Dermis microvascular lymphatic vessel endothelial cell (primary cell): ENCODE data around the gene MORN2. TPM values are rescaled to one million over a fixed set of nuclear protein-coding genes. Genes with fewer than 3 reads are reported as not detected.

ENCODE experiments used
- DNase-seq, 2 donors: peaks; one replicate each; pipeline versions ENCODE4 v3.0.0 to v3.0.0-alpha.2; 2010; ENCODE audit warnings: low read depth in 2 of 2
- total RNA-seq: library from RNA; depleted of rRNA; stranded (reverse); fragments of >200 nt; gene quantifications from 2 replicates; pipeline ENCODE4 v1.2.1, GENCODE V29; 2014

Gene MORN2
- total RNA-seq, 1 donor from 2014 or later, result 9.6 TPM

DNA sequence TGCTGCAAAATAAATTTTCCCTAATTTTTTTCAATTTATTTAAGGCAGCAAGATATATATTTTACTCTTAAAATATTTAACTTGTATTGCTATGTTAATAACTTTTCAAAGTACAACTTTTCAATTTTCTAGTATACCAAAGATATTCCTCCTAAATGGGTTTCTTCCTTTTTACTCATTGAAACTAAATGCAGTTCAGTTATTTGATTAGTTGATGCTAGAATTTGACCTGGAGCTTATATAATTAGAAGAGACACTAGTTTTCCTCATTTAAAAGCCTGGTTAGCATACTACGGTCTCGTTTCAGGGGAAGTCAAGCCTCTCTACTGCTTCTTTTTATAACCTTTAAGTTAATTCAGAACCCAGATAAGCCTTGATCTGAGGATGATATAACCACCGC lies 13.8 kb downstream of the MORN2 start, which contains the start of gene ARHGEF33:
ARHGEF33 (plus strand) TSS at position 301 of the 400 bp plus-strand sequence. CDS start 29,573 bp downstream, outside the sequence.
- no peak for DNase-seq

- no peak for DNase-seq
These were observed 17.0 kb downstream of the MORN2 start for GRCh38 chr2:38892819-38893218.

- DNase-seq, result no peak
These were observed 22.5 kb downstream of the MORN2 start for GRCh38 chr2:38898256-38898655.

GRCh38 chr2:38900726-38901125 lies 24.9 kb downstream of the MORN2 start:
- DNase-seq, result no peak

DNA sequence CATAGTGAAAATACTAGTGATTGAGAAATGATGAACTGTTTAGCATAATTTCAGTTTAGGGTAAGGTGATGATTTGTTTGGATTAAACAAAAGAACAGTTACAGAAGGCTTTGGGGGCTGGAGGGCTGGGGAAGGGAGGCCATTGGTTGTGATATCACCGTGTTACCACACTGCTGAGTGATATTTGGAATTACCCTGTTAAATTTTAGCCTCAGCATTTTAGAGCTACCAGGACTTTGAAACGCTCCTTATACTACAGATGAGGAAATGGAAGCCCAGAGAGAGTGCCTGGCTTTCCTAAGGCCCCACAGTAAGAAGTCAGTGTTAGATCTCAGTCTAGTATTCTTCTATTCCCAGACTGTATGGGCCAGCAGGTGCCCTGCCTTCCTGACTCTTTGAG lies 29.5 kb downstream of the MORN2 start:
- DNase-seq, result no peak

DNA sequence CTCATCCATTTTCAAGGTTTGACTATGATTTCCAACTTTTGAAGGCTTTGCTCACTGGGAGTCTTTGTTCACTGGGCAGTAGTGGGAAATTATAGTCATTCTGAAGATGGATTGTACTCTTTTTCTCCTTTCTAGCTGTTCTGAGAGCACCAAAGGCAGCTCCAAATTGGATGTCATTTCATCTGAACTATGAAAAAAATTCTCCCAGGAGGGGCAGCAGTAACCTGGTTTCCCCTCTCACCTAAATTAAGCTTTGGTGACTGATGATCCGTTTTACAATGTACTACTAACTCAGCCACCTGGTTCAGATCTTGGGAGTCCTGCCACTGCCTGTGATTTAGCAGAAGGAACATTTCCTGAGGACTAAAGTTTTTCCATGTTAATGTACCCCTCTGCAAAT lies 31.5 kb downstream of the MORN2 start:
- DNase-seq, result no peak

DNA sequence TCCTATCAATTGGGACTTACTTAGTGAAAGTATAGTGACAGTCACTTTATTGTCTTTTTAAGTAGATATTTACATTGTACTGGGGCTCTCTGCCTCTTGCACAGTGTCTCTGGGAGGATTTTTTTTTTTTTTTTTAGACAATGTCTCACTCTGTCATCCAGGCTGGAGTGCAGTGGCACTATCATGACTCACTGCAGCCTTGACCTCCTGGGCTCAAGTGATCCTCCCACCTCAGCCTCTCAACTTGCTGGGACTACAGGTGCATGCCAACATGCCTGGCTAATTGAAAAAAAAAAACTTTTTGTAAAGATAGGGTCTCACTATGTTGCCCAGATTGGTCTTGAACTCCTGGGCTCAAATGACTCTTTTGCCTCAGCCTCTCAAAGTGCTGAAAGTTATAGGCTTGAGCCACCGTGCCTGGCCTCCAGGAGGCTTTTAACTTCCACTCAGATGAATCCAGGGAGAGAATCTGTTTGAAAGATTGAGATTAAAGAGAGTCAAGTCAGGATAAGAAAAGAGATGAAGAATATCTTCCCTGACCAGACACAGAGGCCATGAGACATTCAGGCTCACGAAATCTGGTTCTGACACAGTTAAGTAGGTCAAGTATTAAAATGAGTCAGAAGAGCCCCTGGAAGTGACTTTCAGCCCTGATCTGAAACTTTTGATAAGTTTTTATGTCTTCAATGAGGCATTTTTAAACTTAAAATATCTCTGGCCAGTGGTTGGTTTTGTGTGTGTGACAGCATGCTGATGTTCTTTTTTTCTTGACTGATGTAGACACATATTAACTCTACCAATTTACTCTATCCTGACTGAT lies 32.2 kb downstream of the MORN2 start:
- no peak for DNase-seq

GRCh38 chr2:38909872-38910271 lies 34.1 kb downstream of the MORN2 start:
- DNase-seq, result no peak

DNA sequence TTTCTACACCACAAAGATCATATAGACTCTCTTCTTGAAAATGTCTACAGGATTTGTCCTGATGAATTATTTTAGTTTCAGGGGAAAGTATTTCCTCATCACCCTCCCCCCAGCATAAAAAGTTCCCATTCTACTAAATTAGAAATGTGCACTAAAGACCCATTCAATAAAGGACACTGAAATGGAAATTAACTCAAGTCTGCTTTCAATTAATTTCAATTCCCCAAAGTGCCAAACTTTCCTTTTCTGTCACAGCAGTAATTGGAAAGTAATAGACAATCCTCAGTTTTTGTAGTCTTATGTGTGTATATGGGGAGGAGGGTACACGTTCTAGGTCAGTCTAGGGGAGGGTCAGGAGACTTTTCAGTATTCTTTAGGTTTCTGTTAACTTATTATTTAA lies 35.4 kb downstream of the MORN2 start:
- DNase-seq, result no peak

DNA sequence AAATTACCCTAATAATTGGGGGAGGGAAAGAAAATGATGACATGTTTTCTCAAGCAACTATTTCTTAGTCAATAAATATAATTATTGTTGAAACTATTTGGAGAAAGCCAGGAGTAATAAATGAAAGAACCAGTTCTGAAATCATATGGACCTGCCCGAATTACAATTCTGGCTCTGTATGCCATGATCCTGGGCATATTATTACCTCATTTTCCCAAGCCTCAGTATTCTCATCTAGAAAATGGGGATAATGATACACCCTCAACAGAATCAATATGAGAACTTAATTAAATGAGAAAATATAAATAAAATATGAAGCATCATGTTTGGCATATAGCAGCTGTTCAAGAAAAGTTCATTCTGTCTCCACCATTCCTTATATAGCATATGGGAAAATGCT lies 36.8 kb downstream of the MORN2 start:
- no peak for DNase-seq

DNA sequence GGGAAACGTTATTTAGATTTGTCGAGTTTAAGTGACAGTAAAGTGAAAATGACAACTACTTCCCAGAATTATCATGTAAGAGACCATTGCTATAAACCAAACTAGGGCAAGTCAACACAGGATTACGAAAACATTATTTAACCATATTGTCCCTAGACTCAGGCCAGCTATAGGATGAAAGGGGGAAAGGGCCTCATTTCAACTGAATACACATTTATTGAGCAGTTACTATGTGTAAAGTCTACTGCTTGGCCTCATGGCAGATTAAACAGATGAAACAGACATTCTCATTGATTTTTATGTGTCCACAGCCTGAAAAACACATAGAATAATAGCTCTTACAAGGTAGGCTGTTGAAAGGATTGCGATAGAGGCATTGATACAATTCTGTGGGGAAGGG lies 46.6 kb downstream of the MORN2 start:
- DNase-seq, result no peak

- DNase-seq, result no peak
These were observed 47.1 kb downstream of the MORN2 start for GRCh38 chr2:38922902-38923301.

GRCh38 chr2:38925982-38926381 lies 50.2 kb downstream of the MORN2 start:
- DNase-seq, result no peak

GRCh38 chr2:38930600-38930999 lies 54.8 kb downstream of the MORN2 start:
- no peak for DNase-seq

Other genes with a start within 250 kb of the MORN2 start
- 4.1 and 8.0 TPM in 2 replicates for gene GALM, start 209.9 kb upstream of the MORN2 start, total RNA-seq
- gene SRSF7, start 124.6 kb upstream of the MORN2 start, total RNA-seq, result 105 and 107 TPM in 2 replicates
- gene GEMIN6, start 97.8 kb upstream of the MORN2 start, total RNA-seq, result 6.1 and 8.3 TPM in 2 replicates
- gene DHX57, start within 50 bp of the MORN2 start, total RNA-seq, result 12.0 and 13.5 TPM in 2 replicates
- gene ARHGEF33, start 13.9 kb downstream of the MORN2 start, total RNA-seq, result under 0.01 TPM in 2 replicates
- 5.8 and 7.3 TPM in 2 replicates for gene SOS1, start 245.1 kb downstream of the MORN2 start, total RNA-seq